ENCODE measurements around the gene ANKMY1.

Gene ANKMY1

DNA sequence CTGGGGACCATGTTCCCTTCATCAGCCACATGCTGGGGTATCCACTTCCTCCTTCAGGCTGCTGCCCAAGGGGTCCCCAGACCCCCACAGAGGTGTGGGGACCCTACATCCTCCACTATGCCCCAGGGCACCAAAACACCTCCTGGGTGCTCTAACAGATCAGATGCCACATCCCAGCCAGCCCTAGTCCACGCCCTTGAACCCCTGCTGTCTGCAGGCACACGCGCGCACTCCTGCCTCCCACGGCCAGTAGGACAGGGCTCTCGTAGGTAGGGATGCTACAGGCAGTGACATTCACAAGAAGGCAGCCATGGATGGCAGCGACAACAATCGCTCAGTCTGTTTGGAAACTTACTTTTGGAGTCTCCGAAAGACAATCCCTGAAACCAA, 125.4 kb downstream of the ANKMY1 start:
- DNase-seq, result no peak

DNA sequence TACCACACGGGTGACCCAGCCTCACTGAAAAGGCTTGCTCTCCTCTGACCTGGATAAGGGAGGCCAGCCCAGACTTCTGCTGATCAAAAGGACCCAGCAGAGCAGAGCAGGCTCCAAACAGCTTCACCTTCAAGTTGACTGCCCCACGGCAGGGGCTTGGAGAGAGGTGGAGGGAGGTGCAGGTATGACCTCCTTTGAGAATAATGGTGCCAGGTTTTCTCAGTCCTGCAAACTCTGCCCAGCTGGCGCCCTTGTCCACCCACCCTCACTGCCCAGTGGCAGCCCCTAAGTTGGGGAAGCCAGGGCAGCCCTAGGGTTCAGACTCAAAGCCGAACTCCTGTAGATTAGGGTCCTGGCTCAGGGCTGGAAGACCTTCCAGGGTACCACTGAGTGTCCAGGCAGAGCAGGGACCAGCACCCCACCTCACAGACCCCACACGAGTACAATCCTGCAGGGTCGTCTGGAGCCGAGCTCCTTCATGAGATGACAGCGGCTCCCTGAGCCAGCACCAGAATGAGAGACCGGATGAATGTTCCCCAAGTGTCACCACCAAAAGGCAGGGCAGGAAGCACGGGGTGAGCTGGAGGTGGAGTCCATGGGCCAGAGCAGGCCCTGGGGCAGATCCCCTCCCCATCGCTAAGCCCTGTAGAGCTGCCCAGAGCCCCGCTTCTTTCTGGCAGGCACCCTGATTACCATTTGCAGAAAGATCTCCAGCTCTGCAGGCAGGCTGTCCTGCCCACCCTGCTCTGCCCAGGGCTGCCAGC, 125.9 kb downstream of the ANKMY1 start:
- DNase-seq, result no peak

DNA sequence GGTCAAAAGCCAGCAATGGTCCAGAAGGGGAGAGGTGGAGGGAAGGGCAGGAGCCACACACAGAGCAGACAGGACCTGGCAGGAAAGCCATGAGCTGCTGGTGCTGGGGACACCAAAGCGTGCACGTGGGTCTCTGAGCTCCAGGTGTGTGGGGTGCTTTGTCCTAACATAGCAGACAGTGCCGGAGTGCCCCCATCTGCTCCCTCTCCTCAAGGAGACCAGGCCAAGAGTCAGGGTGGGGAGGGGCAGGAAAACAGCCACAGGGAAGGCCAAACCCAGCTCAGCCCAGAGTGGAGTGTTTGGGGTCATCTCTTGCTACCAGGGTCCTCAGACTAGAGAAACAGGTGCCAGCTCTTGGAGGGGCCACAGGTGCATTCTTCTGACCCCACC, 126.5 kb downstream of the ANKMY1 start:
- no peak for DNase-seq

DNA sequence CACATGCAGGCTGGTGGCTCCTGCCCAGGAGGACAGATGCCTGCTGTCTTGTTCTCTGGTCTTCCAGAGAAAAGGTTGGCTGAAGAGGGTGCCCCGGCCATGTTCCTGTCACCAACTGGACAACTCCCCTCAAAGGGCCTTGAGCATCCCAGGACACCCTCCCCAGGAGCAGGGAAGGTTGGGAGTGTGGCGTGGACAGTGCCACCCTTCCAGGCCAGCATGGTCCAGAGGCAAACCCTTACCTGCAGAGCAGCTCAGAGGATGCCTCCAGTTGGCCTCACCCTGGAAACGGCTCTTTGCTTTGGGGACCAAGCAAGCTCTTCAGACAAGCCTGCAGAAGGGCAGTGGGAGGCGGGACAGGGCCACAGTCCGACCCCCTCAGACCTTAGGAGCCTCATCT, 127.2 kb downstream of the ANKMY1 start:
- no peak for DNase-seq

DNA sequence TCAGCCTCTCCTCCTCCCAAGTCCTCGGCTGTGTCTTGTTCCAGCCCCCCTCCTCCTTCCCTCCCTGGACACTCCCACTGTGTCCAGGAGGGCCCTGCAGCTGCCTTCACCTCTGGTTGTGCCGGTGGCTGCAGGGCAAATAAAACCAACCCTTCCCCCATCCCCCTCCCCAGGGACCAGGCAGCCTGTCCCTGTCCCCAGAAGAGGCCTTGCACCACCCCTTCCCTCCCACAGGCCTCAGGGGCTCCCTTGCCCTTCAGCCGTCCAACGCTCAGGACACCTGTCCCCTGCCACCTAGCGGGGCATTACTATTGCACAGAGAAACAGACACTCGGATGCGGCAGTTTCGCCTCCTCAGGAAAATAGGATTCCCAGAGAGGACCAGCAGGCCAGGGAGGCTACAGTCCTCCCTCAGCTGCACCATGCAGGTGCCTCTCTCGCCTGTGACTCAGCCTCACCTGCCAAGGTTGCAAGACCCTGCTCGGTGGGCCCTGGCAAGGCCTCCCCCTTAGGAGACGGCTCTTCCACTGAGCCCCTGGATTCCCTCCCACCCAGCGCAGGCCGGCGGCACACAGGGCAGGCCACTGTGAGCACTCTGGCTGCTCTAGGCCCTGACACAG, 127.8 kb downstream of the ANKMY1 start:
- DNase-seq, result no peak
